Erythroblast (primary cell): Measurements from ENCODE around the gene HES5.

Source experiments
- GATA1 ChIP-seq: IDR thresholded peaks from 2 replicates; pipeline ENCODE4 v1.6.1; 2011; ENCODE audit warnings: low read depth, mild to moderate bottlenecking, control low read depth, low read length, moderate library complexity
- POLR2A ChIP-seq: IDR thresholded peaks from 2 replicates; pipeline ENCODE4 v1.6.1; 2011; ENCODE audit warnings: mild to moderate bottlenecking, low read length

GRCh38 chr1:2480986-2481364 lies 49.1 kb downstream of the HES5 start:
- TF ChIP-seq POLR2A (no peak), GATA1 (no peak)
